Fibroblast of the aortic adventitia (primary cell): ENCODE data around the gene C1QL1. TPM values are rescaled to one million over a fixed set of nuclear protein-coding genes. Genes with fewer than 3 reads are reported as not detected.

Experiments
- DNase-seq: peaks from one replicate; pipeline ENCODE4 v3.0.0-alpha.2; 2010; ENCODE audit warnings: low read depth
- H3K4me3 ChIP-seq: 2 replicates; pipeline ENCODE4 v1.5.1; 2011; ENCODE audit warnings: low read depth, mild to moderate bottlenecking, control low read depth, low read length, moderate library complexity
- total RNA-seq: library from RNA; depleted of rRNA; stranded (reverse); fragments of >200 nt; gene quantifications from 2 replicates; pipeline ENCODE4 v1.2.3, GENCODE V29; 2012; ENCODE audit warnings: low replicate concordance
- TF ChIP-seq, protein P1 (sequence below): IDR thresholded peaks from 2 replicates; pipeline ENCODE4 v1.5.1; 2011; ENCODE audit warnings: mild to moderate bottlenecking, low read length, control low read depth, inconsistent platforms; ENCODE audit not compliant: insufficient read depth

Gene C1QL1
- total RNA-seq, 1 donor: 0.09 TPM

DNA sequence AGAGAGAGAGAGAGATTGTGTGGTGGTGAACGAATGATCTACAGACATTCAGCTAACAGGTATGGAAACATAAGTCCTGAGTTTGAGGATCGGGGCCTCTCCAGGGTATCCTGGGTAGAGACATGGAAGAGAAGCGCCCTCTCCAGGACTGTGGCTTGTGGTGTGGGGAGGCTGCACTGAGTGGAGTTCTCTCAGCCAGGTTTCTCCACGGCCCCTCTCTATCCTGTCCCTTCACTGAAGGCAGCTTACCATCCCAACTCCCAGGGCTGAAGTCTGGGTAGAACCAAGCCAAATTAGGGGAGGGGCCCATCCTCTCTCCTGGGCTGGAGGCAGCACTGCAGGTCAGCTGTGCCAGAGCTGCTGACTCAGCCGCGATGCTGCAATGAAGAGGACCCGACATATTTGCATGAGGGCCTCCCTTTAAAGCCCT lies 6.2 kb downstream of the C1QL1 start:
- no peak for DNase-seq
- H3K4me3 ChIP-seq: no peak overlapping the region
- TF ChIP-seq, protein P1, sequence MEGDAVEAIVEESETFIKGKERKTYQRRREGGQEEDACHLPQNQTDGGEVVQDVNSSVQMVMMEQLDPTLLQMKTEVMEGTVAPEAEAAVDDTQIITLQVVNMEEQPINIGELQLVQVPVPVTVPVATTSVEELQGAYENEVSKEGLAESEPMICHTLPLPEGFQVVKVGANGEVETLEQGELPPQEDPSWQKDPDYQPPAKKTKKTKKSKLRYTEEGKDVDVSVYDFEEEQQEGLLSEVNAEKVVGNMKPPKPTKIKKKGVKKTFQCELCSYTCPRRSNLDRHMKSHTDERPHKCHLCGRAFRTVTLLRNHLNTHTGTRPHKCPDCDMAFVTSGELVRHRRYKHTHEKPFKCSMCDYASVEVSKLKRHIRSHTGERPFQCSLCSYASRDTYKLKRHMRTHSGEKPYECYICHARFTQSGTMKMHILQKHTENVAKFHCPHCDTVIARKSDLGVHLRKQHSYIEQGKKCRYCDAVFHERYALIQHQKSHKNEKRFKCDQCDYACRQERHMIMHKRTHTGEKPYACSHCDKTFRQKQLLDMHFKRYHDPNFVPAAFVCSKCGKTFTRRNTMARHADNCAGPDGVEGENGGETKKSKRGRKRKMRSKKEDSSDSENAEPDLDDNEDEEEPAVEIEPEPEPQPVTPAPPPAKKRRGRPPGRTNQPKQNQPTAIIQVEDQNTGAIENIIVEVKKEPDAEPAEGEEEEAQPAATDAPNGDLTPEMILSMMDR: no peak

DNA sequence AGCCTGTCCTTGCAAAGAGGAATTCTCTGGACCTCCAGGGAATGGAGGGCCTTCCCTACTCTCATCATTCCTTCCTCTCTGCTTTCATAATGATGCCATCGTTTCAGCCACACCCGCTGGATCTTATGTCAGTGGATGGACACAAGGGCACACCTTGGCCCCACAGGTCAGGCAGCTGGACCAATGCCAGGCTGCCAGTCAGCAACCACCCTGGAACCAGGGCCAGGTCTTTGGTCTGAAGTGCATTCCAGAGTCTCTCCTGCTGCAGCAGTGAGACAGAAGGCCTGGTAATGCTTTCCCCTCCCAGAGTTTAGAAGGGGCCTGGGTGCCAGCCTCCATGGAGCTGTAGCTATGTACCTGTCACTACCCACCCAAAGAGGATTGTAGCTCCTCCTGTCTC lies 7.4 kb downstream of the C1QL1 start:
- H3K4me3 ChIP-seq: no peak overlapping the region
- TF ChIP-seq, protein P1: no peak

DNA sequence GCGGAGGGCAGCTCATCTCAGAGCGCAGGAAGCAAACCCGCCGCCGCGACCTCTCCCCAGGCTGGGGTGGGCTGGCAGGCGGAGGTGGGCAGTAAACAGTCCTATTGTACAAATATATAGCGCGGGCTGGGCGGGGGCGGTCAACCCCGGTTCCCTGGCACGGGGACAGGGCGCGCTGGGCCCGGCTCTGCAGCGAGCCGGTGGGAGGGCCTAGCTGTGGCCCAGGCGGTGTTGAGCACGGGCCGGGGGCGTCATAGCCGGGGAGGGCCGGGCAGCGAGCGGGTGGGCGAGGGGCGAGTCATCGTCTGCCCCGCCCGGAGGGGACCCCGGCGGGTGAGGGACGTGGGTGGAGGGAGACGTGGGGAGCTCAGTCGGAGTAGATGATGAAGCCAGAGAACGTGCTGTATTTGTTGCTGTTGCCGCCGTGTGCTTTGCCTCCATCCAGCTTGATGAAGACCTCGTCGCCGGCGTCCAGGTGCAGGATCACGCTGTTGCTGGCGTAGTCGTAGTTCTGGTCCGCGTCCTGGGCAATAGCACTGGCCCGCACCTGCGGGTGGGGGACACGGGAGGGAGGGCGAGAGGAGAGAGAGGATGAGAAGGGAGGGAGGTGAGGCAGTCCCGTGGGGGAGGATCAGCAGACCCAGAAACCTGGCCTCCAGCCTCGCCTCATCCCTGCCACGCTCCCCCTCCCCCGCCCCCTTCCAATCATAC lies 8.1 kb downstream of the C1QL1 start:
- no peak overlapping the region for H3K4me3 ChIP-seq
- DNase-seq: no peak
- TF ChIP-seq, protein P1: no peak

More for the DNA sequence above, 7.4 kb downstream of the C1QL1 start:
- no peak for DNase-seq

DNA sequence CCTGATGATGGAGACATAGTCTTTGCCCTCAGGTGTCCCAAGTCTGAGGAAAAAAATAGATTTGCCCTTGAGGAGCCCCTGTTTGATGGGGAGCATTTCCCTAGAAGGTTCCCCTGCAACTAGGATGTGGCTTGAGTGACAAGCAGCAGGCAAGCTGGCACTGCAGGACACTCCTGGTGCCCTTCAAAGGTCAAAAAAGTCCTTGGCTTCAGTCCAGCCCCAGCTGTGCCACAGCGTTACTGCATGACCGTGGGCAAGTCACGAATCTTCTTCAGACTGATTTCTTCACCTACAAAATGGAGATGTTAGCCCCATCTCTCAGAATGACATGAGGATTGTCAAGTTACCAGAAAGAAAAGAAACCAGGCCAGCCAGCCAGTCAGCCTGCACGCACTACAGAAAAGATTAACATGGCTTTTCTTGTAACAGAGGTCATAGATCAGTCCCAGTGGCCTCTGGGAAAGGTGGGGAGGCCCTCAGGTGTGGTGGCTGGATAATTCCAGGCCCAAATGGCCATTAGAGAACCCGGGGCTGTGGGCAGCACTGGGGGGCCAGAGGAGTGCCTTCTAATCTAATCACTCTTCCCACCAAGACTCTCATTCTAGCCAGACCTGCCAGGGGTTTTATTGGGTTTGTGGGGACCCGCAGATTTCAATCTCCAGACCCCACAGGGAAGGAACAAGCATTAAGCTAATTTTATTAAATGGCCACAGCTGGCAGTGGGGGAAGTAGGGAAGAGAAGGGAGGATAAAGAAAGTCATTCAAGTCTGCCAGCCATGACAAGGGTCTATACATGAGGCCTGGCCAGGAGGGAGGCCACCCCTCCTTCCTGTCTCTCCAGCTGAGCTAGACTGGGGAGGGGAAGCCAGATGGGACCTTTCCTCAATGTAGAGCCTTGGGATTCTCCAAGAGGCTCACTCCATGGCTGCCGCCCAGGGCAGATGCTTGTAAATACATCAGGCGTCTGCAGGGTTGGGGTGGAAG lies 10.8 kb downstream of the C1QL1 start:
- no peak for DNase-seq
- TF ChIP-seq, protein P1: no peak
- no peak overlapping the region for H3K4me3 ChIP-seq

DNA sequence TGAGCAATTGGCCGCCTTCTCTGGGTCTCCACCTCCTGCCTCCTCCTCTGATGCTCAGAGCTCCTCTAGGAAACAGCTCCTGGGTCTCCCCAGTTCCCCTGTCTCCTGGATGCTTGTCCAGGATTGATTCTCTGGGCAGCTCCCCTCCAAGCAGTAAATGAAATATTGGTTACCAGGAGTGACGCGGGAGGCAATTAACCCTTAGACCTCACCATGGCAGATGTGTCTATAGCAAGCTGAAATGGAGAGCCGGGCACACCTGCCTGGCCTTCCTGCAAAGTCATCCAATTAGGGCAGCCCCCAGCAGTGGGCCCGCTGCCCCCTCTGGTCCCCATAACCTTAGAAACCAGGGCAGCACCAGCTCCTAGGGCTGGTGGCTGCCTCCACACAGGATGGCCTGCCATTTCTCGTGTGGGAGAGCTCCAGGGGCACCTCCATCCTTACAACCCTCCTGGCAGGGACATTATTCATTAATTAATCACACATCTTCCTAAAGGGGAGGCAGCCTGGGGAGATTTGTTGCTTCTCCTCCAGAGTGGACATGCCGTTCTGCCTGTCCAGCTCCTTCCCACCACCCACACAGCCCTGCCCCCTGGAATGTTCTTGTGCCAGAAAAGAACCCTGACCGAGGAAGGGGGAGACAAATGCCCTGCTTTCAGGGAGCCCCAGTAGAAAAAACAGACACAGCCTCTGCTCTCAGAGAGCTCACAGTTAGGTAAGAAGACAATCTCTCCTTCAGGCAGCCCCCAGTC lies 12.3 kb downstream of the C1QL1 start:
- TF ChIP-seq, protein P1: no peak
- DNase-seq: no peak
- H3K4me3 ChIP-seq: no peak overlapping the region

DNA sequence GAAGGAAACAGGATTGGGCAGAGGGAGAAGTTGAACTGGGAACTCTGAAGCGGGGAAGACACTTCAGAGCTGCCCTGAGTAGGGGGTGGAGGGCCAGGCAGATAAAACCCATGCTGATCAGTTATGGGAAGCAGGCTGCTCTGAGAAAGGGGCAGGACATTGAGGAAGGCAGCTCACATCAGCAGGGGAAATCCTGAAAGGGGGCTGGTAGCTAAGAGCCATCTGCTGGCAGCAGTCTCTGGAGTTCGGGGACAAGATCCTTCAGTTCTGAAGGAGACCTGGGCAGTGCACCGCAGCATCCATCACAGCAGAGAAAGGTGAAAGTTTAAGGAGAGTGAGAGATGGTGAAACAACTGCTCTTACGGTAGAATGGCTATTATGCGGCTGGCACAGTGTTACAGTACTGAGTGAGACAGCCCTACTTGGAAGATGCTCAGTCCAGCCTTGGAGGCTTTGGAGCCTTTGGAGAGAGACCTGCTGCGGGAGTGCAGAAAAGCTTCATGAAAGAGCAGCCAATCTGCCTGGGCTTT lies 15.1 kb downstream of the C1QL1 start:
- DNase-seq: no peak
- TF ChIP-seq, protein P1: no peak
- no peak overlapping the region for H3K4me3 ChIP-seq
